H1 (cell line): ENCODE data around the gene HOXB3. TPM values are rescaled to one million over a fixed set of nuclear protein-coding genes. Genes with fewer than 3 reads are reported as not detected.

Source experiments
- CTCF ChIA-PET: fragments of 300-600 bp; sonication (Branson Sonifier 250); formaldehyde crosslinking; loops from one replicate; lab custom pipeline; 2021; ENCODE audit not compliant: partially characterized antibody; lab: Charles Lee
- POLR2A ChIA-PET: fragments of 300-600 bp; sonication (Branson Sonifier 250); formaldehyde crosslinking; loops from one replicate; lab custom pipeline; 2021; ENCODE audit warnings: inconsistent platforms; ENCODE audit not compliant: partially characterized antibody; lab: Charles Lee
- DNase-seq, 2 experiments: peaks; one replicate each; pipeline versions ENCODE4 v3.0.0 to v3.0.0-alpha.2; 2010 to 2022; ENCODE audit warnings: low spot score in 2 of 2, low read depth in 1 of 2, mixed read lengths in 1 of 2
- FAIRE-seq: peaks from 2 replicates; lab custom pipeline; 2011; peaks lifted over from hg19 to GRCh38; lab: Jason Lieb, UNC
- H2AFZ ChIP-seq: 2 replicates; pipeline ENCODE4 v1.8.1; 2012; ENCODE audit warnings: low read length, inconsistent platforms
- H2AK5ac ChIP-seq: 2 replicates; pipeline ENCODE4 v1.6.1; 2013; ENCODE audit warnings: low read depth, low read length
- H2BK120ac ChIP-seq: replicated peaks from 2 replicates; pipeline ENCODE3; 2013; ENCODE audit warnings: low read depth, low read length, inconsistent platforms
- H2BK12ac ChIP-seq: 2 replicates; pipeline ENCODE4 v1.6.1; 2013; ENCODE audit warnings: low read depth, low read length
- H2BK15ac ChIP-seq: 2 replicates; pipeline ENCODE4 v1.6.1; 2013; ENCODE audit warnings: low read length
- H2BK20ac ChIP-seq: 2 replicates; pipeline ENCODE4 v1.6.1; 2013; ENCODE audit warnings: low read length
- H2BK5ac ChIP-seq: 2 replicates; pipeline ENCODE4 v1.6.1; 2013; ENCODE audit warnings: low read depth, low read length
- H3K14ac ChIP-seq: 2 replicates; pipeline ENCODE4 v1.6.1; 2013; ENCODE audit warnings: inconsistent platforms; ENCODE audit not compliant: insufficient read length
- H3K18ac ChIP-seq: 2 replicates; pipeline ENCODE4 v1.6.1; 2013; ENCODE audit warnings: low read length; ENCODE audit errors: extremely low read depth
- H3K23ac ChIP-seq: 2 replicates; pipeline ENCODE4 v1.6.1; 2013; ENCODE audit warnings: inconsistent platforms; ENCODE audit not compliant: insufficient read length
- H3K23me2 ChIP-seq: 2 replicates; pipeline ENCODE4 v1.6.1; 2013; ENCODE audit warnings: low read depth, low read length
- H3K27ac ChIP-seq: 2 replicates; pipeline ENCODE4 v1.6.1; 2011; ENCODE audit warnings: low read depth, low read length, inconsistent platforms
- H3K27me3 ChIP-seq, 4 experiments: replicated peaks in 1 of 4; 1 replicate in 1 of 4; 2 replicates in 3 of 4; pipeline versions ENCODE4 v1.6.1 to v1.8.1; 2011 to 2013; ENCODE audit warnings: low read length in 3 of 4, mild to moderate bottlenecking in 3 of 4, inconsistent platforms in 2 of 4, mixed read lengths in 2 of 4, moderate library complexity in 1 of 4; ENCODE audit not compliant: control insufficient read depth in 3 of 4, insufficient read depth in 3 of 4; ENCODE audit errors: extremely low read depth in 1 of 4
- H3K36me3 ChIP-seq, 4 experiments: 2 replicates each; pipeline versions ENCODE4 v1.6.1 to v1.8.1; 2011 to 2013; ENCODE audit warnings: mild to moderate bottlenecking in 4 of 4, low read length in 3 of 4, moderate library complexity in 2 of 4, control low read depth in 1 of 4, inconsistent platforms in 1 of 4; ENCODE audit not compliant: insufficient read depth in 4 of 4, control insufficient read depth in 2 of 4
- H3K4ac ChIP-seq: replicated peaks from 2 replicates; pipeline ENCODE3; 2013; ENCODE audit warnings: low read length, low read depth, mixed read lengths, inconsistent platforms; ENCODE audit not compliant: insufficient read length
- H3K4me1 ChIP-seq, 4 experiments: replicated peaks in 1 of 4; 1 replicate in 1 of 4; 2 replicates in 3 of 4; pipeline versions ENCODE4 v1.6.1 to v1.8.1; 2011 to 2013; ENCODE audit warnings: low read length in 3 of 4, inconsistent platforms in 2 of 4, mixed read lengths in 1 of 4; ENCODE audit not compliant: insufficient read depth in 4 of 4, control insufficient read depth in 3 of 4
- H3K4me2 ChIP-seq, 2 experiments: 2 replicates each; pipeline versions ENCODE4 v1.6.1 to v1.8.1; 2011 to 2013; ENCODE audit warnings: low read depth in 2 of 2, low read length in 2 of 2, control low read depth in 1 of 2, inconsistent platforms in 1 of 2, mild to moderate bottlenecking in 1 of 2; ENCODE audit not compliant: insufficient read depth in 1 of 2
- H3K4me3 ChIP-seq, 4 experiments: fragments of 200-600, 300-600 bp in 1 of 4; sonication (generic), shearing (Covaris generic), sonication (Bioruptor Twin) in 1 of 4; 2 replicates each; pipeline versions ENCODE4 v1.5.1 to v1.8.1; 2011 to 2016; ENCODE audit warnings: low read length in 4 of 4, low read depth in 3 of 4, control low read depth in 2 of 4, inconsistent platforms in 2 of 4, mild to moderate bottlenecking in 2 of 4, mixed read lengths in 1 of 4, moderate library complexity in 1 of 4; ENCODE audit not compliant: insufficient read depth in 2 of 4; ENCODE audit errors: extremely low read depth in 1 of 4
- H3K56ac ChIP-seq: replicated peaks from 2 replicates; pipeline ENCODE3; 2013; ENCODE audit warnings: low read depth, mild to moderate bottlenecking, mixed read lengths, low read length, inconsistent platforms; ENCODE audit not compliant: insufficient read length
- H3K79me1 ChIP-seq: 2 replicates; pipeline ENCODE4 v1.6.1; 2013; ENCODE audit warnings: low read depth, low read length, control low read depth
- H3K79me2 ChIP-seq, 2 experiments: 2 replicates each; pipeline versions ENCODE4 v1.6.1 to v1.8.1; 2012 to 2013; ENCODE audit warnings: low read length in 2 of 2, mild to moderate bottlenecking in 2 of 2, inconsistent platforms in 1 of 2; ENCODE audit not compliant: insufficient read depth in 2 of 2, control insufficient read depth in 1 of 2
- H3K9ac ChIP-seq, 4 experiments: replicated peaks in 1 of 4; 1 replicate in 1 of 4; 2 replicates in 3 of 4; pipeline versions ENCODE4 v1.6.1 to v1.8.1; 2011 to 2013; ENCODE audit warnings: low read depth in 3 of 4, low read length in 3 of 4, control low read depth in 2 of 4, mild to moderate bottlenecking in 2 of 4, moderate library complexity in 2 of 4, inconsistent platforms in 1 of 4; ENCODE audit errors: extremely low read depth in 1 of 4
- H3K9me3 ChIP-seq, 2 experiments: 2 replicates each; pipeline versions ENCODE4 v1.6.1 to v1.8.1; 2012 to 2013; ENCODE audit warnings: mild to moderate bottlenecking in 2 of 2, moderate library complexity in 2 of 2, control low read depth in 1 of 2, inconsistent platforms in 1 of 2, low read depth in 1 of 2, low read length in 1 of 2, mixed read lengths in 1 of 2; ENCODE audit not compliant: insufficient read depth in 2 of 2
- H4K20me1 ChIP-seq, 2 experiments: replicated peaks in 1 of 2; 2 replicates each; pipeline versions ENCODE3 to v1.8.1; 2011 to 2013; ENCODE audit warnings: inconsistent platforms in 2 of 2, low read length in 2 of 2, mild to moderate bottlenecking in 1 of 2; ENCODE audit not compliant: insufficient read depth in 2 of 2, control insufficient read depth in 1 of 2
- H4K5ac ChIP-seq: 2 replicates; pipeline ENCODE4 v1.6.1; 2013; ENCODE audit warnings: low read length, low read depth, mixed read lengths, inconsistent platforms; ENCODE audit not compliant: insufficient read length
- H4K8ac ChIP-seq: 2 replicates; pipeline ENCODE4 v1.8.0; 2013; ENCODE audit warnings: mild to moderate bottlenecking, moderate library complexity, low read length, inconsistent platforms; ENCODE audit not compliant: insufficient read depth; ENCODE audit errors: extremely low read depth
- H4K91ac ChIP-seq: replicated peaks from 2 replicates; pipeline ENCODE3; 2013; ENCODE audit warnings: low read length, mixed read lengths, inconsistent platforms; ENCODE audit not compliant: insufficient read length
- CEBPB ChIP-seq: IDR thresholded peaks from 2 replicates; pipeline ENCODE4 v1.6.1; 2012; ENCODE audit warnings: low read depth, low read length
- HDAC6 ChIP-seq: IDR thresholded peaks from one replicate; pipeline ENCODE4 v1.7.1; 2012; ENCODE audit warnings: low read depth, mild to moderate bottlenecking, inconsistent platforms, low read length, moderate library complexity
- MAFK ChIP-seq: IDR thresholded peaks from 2 replicates; pipeline ENCODE4 v1.6.1; 2012; ENCODE audit warnings: low read depth, mild to moderate bottlenecking, improper control_type of control experiment, low read length
- PHF8 ChIP-seq: fragments of 200-600 bp; sonication (generic); conservative IDR thresholded peaks from 2 replicates; pipeline ENCODE4 v1.7.1; 2012; ENCODE audit warnings: low read depth, mild to moderate bottlenecking, inconsistent platforms, low read length, moderate library complexity
- POLR2AphosphoS5 ChIP-seq: IDR thresholded peaks from 2 replicates; pipeline ENCODE4 v1.6.1; 2011; ENCODE audit warnings: low read depth, low read length
- RFX5 ChIP-seq: IDR thresholded peaks from 2 replicates; pipeline ENCODE4 v1.6.1; 2011; ENCODE audit warnings: low read depth, low read length, improper control_type of control experiment, borderline replicate concordance
- WGBS, 2 experiments: shearing (Covaris generic) in 1 of 2; methylation state at CpG; one replicate each; pipeline versions ENCODE4 v1.1.6 to v1.1.7; 2013 to 2015; ENCODE audit warnings: low lambda C conversion rate in 2 of 2, mixed read lengths in 2 of 2, inconsistent platforms in 1 of 2, low coverage in 1 of 2, missing lambda C conversion rate in 1 of 2; ENCODE audit not compliant: insufficient replicate concordance in 2 of 2, insufficient coverage in 1 of 2, insufficient read length in 1 of 2; ENCODE audit errors: extremely low coverage in 1 of 2, missing lambda C conversion rate in 1 of 2; 5-methylcytosine and 5-hydroxymethylcytosine counted together
- polyA plus RNA-seq, 7 experiments: library from polyadenylated mRNA; depleted of rRNA in 3 of 7; stranded (reverse) in 5 of 7; unstranded in 2 of 7; fragments of >200 nt in 5 of 7; fragments of 200-250 nt in 2 of 7; gene quantifications; 1 replicate in 5 of 7; 2 replicates in 1 of 7; 4 replicates in 1 of 7; pipeline versions ENCODE4 v1.2.1 to v1.2.3, GENCODE V29; 2011 to 2013; ENCODE audit warnings: missing spikeins in 2 of 7, mixed read lengths in 2 of 7
- total RNA-seq: library from RNA; stranded (reverse); fragmentation: NEBNext Ultra II Directional; extraction: Animal tissue kit (Norgen Biotek cat#: 25700); gene quantifications from 2 replicates; pipeline ENCODE4 v1.2.1, GENCODE V29; 2021

HOXB3 gene
- total and polyA plus RNA-seq, 2 of the 8 experiments (the other 6 are each of a cell fraction or from before 2014, with no cell fraction given) = not detected

GRCh38 chr17:48503747-48504146 is 86.3 kb downstream of the HOXB3 start:
- Histone ChIP-seq H3K4me2 (no peak overlapping the region), H3K9me3 (no peaks in the 10 kb centered on the region), H3K4ac (no peak overlapping the region), H3K56ac (no peak overlapping the region), H3K18ac (no peak overlapping the region), H4K8ac (no peak overlapping the region), H2BK120ac (no peak overlapping the region), H2BK20ac (no peak overlapping the region), H2BK12ac (no peak overlapping the region; the same call in 1 of the 2 replicates), H3K36me3 (no peaks in the 10 kb centered on the region), H3K23ac (no peak overlapping the region), H4K91ac (no peak overlapping the region), H2AFZ (no peak overlapping the region), H3K23me2 (no peaks in the 10 kb centered on the region), H3K9ac (no peak overlapping the region), H3K27me3 (peaks cover 0 to 13% (median 8%) of the 10 kb centered on the region in 4 experiments; a peak in 5 of 7 replicates), H3K27ac (no peak overlapping the region), H3K79me1 (no peaks in the 10 kb centered on the region), H4K5ac (no peak overlapping the region), H2BK15ac (no peak overlapping the region), H4K20me1 (no peaks in the 10 kb centered on the region), H3K4me3 (no peak overlapping the region)
- ChIA-PET CTCF (interaction anchor here (0.6 to 5.0 kb wide), 15 partner anchors 9 to 245 kb away, joined by 3 to 34 read pairs (median 4); partner anchors contain the start of gene HOXB1), POLR2A (interaction anchor here (0.8 to 1.8 kb wide), 2 partner anchors 12 to 73 kb away, joined by 3 to 6 read pairs; no protein-coding TSS in a partner anchor)
- DNase-seq = no peak
- 70% methylated on average over 5 of the region's 5 CpGs; no CpG with 5 or more reads in 1 of the 2 experiments for WGBS, 2 experiments
- TF ChIP-seq PHF8 (no peak), MAFK (no peak), CEBPB (no peak), HDAC6 (no peak), POLR2AphosphoS5 (no peak), RFX5 (no peak)
- TF ChIP-seq, all 59 proteins: peak for 0
- no peak overlapping the region for H2BK5ac ChIP-seq
- H2AK5ac ChIP-seq = no peak overlapping the region
- H3K79me2 ChIP-seq = no peaks in the 10 kb centered on the region
- H3K4me1 ChIP-seq = peaks cover 0 to 4% (median under 1%) of the 10 kb centered on the region in 4 experiments; a peak in 3 of 7 replicates
- no peak overlapping the region for H3K14ac ChIP-seq
- no peak for FAIRE-seq
